ENCODE results near the gene TAS2R38.

TAS2R38 gene

DNA sequence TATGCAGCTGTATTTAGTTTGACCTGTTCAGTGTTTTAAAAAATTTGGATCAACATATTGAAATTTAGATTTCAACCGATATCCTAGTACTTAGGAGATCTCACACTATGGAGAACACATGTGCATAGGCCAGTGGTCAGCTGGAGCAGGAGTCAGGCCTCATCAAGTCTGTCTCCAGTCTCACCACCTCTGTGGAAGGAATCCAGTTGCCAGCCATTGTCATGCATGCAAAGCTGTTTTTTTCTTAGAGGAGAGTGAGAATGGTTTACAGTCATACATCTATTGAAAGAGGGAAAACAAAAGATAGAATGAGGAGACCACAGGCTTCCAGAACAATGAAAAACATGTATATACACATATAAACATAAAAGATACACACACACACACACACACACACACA, 19.2 kb downstream of the TAS2R38 start:
- DNase-seq (ENCODE audit: low read depth), result no peak
- TF ChIP-seq, protein P1, sequence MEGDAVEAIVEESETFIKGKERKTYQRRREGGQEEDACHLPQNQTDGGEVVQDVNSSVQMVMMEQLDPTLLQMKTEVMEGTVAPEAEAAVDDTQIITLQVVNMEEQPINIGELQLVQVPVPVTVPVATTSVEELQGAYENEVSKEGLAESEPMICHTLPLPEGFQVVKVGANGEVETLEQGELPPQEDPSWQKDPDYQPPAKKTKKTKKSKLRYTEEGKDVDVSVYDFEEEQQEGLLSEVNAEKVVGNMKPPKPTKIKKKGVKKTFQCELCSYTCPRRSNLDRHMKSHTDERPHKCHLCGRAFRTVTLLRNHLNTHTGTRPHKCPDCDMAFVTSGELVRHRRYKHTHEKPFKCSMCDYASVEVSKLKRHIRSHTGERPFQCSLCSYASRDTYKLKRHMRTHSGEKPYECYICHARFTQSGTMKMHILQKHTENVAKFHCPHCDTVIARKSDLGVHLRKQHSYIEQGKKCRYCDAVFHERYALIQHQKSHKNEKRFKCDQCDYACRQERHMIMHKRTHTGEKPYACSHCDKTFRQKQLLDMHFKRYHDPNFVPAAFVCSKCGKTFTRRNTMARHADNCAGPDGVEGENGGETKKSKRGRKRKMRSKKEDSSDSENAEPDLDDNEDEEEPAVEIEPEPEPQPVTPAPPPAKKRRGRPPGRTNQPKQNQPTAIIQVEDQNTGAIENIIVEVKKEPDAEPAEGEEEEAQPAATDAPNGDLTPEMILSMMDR (IDR thresholded peaks at IDR 0.05; ENCODE audit: control insufficient read depth, insufficient read depth, low read depth, low read length, missing control alignments), result no peak

DNA sequence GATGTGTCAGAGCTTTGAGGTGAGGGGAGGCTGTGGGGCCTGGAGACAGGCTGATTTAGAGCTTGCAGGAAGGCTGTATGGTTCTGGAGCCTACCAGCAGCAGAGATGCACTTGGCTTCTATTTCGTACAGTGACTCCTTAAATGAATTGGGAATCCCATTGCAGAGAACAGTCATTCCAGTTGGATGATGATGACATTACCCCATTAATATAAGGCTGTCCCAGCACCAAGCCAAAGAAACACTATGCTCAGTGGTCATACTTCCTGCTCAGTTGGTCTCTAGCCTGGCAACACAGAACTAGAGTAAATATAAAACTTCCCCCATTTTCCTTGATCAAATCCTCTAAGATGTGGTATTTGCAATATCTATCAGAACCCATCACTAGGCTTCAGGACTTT, 21.1 kb downstream of the TAS2R38 start:
- TF ChIP-seq, protein P1 (IDR thresholded peaks at IDR 0.05; ENCODE audit: control insufficient read depth, insufficient read depth, low read depth, low read length, missing control alignments), result no peak
- no peak for DNase-seq (ENCODE audit: low read depth)
- H3K4me3 ChIP-seq (ENCODE audit: control insufficient read depth, low read depth, low read length), result no peak overlapping the region

More for the DNA sequence above, 19.2 kb downstream of the TAS2R38 start:
- no peak overlapping the region for H3K4me3 ChIP-seq (ENCODE audit: control insufficient read depth, low read depth, low read length)

GRCh38 chr7:141950806-141951205, 22.8 kb downstream of the TAS2R38 start:
- DNase-seq (ENCODE audit: low read depth), result no peak
- TF ChIP-seq, protein P1 (IDR thresholded peaks at IDR 0.05; ENCODE audit: control insufficient read depth, insufficient read depth, low read depth, low read length, missing control alignments), result no peak
- H3K4me3 ChIP-seq (ENCODE audit: control insufficient read depth, low read depth, low read length), result no peak overlapping the region

DNA sequence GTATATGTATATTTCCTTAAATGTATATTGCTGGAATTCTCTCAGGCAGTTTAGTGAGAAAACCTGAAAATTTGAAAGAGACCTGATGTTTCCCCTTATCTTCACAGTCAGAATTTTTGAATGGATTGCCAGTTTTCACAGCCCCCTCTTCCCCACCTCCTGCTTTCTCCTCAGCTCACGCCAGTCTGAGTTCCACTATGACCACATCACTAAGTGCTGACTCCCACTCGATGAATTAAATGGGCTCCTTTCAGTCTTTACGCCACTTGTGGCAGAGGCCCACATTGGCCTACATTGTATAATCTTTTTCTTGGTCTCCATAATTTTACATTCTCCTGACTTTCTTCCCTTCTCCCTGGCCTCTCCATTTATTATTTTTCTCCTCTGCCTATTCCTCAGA, 23.7 kb downstream of the TAS2R38 start:
- H3K4me3 ChIP-seq (ENCODE audit: control insufficient read depth, low read depth, low read length), result no peak overlapping the region
- DNase-seq (ENCODE audit: low read depth), result no peak
- TF ChIP-seq, protein P1 (IDR thresholded peaks at IDR 0.05; ENCODE audit: control insufficient read depth, insufficient read depth, low read depth, low read length, missing control alignments), result no peak

- H3K4me3 ChIP-seq (ENCODE audit: control insufficient read depth, low read depth, low read length), result no peak overlapping the region
- DNase-seq (ENCODE audit: low read depth), result no peak
- TF ChIP-seq, protein P1 (IDR thresholded peaks at IDR 0.05; ENCODE audit: control insufficient read depth, insufficient read depth, low read depth, low read length, missing control alignments), result no peak
Measured at GRCh38 chr7:141949451-141949850, 24.1 kb downstream of the TAS2R38 start.

- TF ChIP-seq, protein P1 (IDR thresholded peaks at IDR 0.05; ENCODE audit: control insufficient read depth, insufficient read depth, low read depth, low read length, missing control alignments), result no peak
- H3K4me3 ChIP-seq (ENCODE audit: control insufficient read depth, low read depth, low read length), result no peak overlapping the region
- no peak for DNase-seq (ENCODE audit: low read depth)
Measured at GRCh38 chr7:141949021-141949420, 24.6 kb downstream of the TAS2R38 start.

DNA sequence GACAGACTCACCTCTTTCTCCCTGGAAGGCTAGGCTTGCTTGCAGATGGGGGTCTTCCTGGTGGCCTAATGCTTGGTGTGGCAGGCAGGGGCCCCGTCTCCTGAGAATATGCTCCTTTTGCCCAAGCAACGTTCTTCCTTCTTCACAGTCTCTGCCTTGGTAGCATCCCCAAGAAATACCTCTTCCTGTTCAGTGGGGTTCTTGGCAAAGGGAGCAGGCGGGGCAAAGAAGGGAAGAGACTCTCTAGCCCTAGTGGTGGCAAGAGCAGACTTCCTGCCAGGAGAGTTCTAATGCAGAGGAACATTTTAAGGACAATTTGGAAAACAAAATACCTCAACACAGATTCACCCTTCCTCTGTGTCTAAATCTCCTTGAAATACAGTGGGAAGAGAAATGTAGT, 26.8 kb downstream of the TAS2R38 start, which contains the start of gene CLEC5A:
Gene CLEC5A (minus strand): TSS at position 179 of the 400 bp plus-strand sequence. CDS start 682 bp downstream, outside the sequence.
- H3K4me3 ChIP-seq (ENCODE audit: control insufficient read depth, low read depth, low read length), result no peak within 1 kb of the TSS
- no peak for DNase-seq (ENCODE audit: low read depth)
- TF ChIP-seq, protein P1 (IDR thresholded peaks at IDR 0.05; ENCODE audit: control insufficient read depth, insufficient read depth, low read depth, low read length, missing control alignments), result no peak
